HG02981 (cell line): ENCODE results near the gene CCDC74A.
"Not testable (repeated sequence)": the region's sequence is repeated elsewhere in the genome, so short reads cannot be mapped to it uniquely, and the experiment has no call there.

Experiments used
- ATAC-seq: cut with Tn5 transposase; IDR thresholded peaks from one replicate; pipeline ENCODE4 v1.9.1; 2021; ENCODE audit warnings: mild to moderate bottlenecking, moderate library complexity; ENCODE audit not compliant: unreplicated experiment

The CCDC74A gene

DNA sequence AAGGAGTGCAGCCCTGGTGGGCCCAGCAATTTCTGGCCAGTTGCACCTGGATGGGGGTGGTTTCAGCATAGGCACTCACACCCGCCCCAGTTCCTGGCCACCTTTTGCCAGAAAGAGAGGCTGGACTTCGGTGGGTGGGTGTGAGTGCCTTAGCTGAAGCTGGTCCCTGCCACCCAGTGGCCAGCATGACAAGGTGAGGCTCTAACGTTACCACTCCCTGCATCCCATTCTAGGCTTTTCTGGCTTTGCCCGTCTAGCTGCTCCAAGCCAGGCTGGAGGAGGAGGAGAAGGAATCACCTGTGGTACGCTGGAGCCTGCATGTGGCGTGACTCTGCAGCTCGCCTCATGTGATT is 17.1 kb downstream of the CCDC74A start:
- not testable (repeated sequence) for ATAC-seq

DNA sequence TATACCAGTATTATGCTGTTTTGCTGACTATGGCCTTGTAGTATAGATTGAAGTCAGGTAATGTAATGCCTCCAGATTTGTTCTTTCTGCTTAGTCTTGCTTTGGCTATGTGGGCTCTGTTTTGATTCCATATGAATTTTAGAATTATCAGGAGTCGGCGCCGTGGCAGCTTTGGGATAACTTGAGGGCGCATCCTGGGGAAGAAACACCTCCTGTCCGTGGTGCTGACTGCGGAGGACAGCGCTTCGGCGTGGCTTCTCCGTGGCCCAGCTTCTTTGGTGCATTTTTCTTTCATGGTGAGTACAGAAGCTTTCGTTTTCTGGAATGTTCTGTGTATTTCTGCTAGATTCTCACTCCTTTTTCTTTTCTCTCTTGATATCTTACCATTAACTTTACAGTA is 25.2 kb downstream of the CCDC74A start:
- ATAC-seq, result no peak

- ATAC-seq, result no peak
Measured at GRCh38 chr2:131556998-131557397, 29.3 kb downstream of the CCDC74A start.

DNA sequence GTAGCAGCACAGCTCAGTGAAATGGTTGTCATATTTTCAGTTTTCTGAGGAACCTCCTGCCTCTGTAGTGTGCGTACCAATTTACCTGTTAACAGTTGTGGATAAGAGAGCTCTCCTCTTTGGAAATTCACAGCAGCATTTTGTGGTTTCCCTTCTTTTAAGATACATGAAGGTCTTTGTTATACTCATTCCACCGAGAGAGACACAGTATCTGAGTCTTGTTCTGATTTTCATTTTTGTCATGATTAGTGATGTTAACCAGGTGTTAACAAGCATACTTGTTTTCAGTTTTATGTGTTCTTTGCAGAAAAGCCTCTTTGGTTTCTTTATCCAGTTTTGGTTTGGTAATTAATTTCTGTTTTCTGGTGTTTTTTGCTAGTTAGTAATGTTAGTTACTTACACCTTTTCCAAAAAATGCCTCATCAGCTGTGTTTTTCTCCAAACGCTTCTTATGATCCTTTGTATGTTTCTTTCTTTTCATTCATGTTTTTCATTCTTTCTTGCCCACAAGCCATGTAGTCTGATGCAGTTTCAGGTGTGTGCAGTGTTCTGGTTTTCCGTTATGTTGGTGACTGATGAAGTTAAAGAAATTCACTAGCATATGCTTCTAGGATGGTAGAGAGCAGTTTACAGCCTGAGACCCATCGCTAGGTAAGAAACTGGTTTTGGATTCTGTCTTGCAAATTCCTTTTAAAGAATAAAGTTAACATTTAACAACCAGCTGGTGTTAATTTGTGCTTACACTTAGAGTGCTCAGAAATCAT is 30.1 kb downstream of the CCDC74A start:
- no peak for ATAC-seq

- no peak for ATAC-seq
Measured at GRCh38 chr2:131566371-131566770, 38.7 kb downstream of the CCDC74A start.

DNA sequence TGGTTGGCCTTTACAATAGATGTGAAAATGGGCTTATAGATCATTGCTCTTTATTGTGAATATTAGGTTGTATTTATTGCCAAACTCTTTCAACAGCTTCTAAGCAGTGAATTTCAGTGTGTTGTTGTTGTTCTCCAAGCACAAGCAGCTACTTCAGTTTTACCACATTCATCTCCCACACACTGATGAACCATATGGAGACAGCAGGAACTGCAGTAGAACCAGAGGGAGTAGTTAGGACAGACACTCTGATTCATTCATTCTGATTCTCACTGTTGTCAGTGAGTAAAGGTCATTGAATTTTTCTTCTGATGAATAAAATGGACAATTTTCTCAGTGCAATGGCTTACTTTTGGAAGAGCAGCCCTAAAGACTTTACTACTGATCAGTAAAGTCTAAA is 40.2 kb downstream of the CCDC74A start:
- no peak for ATAC-seq

DNA sequence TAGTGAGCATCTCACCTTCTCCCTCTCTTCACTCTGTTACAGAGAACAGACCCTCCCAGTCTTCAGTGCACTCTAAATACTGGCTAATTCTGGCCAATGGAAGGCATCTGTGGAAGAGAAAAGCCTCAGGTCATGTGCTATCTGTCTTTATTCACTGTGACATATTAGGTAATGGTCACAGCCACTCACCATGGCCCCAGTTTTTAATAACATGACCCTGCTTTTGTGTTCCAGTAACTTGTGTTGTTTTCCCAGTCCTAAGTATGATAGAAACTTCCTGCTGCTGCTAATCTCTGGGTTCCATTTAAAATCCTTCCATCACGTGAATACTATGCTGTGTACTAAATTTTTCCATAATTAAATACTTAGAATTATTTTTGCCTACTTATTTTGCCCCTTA is 40.7 kb downstream of the CCDC74A start:
- not testable (repeated sequence) for ATAC-seq

GRCh38 chr2:131572175-131572574 is 44.5 kb downstream of the CCDC74A start:
- no peak for ATAC-seq

- no peak for ATAC-seq
Measured at GRCh38 chr2:131577812-131578211, 50.1 kb downstream of the CCDC74A start.

DNA sequence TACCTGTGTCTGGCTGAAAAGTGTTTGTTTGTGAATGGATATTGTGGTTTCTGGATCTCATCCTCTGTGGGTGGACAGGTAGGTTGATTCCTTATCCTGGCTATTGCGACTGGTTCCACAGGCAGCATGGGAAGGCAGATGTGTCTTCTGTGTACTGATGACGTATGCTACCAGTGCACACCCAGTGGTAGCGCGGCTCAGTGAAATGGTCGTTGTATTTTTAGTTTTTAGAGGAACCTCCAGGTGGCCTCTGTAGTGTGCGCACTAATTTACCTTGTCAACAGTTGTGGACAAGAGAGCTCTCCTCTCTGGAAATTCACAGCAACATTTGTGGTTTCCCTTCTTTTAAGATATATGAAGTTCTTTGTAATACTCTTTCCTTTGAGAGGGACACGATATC is 52.5 kb downstream of the CCDC74A start:
- no peak for ATAC-seq
